NCI-H2081 (cell line): ENCODE measurements around the gene BLCAP.
A peak's percentile ranks its signal among the peaks of the same experiment; 100 is the strongest.

Source experiments
- DNase-seq, 2 experiments: peaks; one replicate each; lab custom pipeline; 2025; lab: John Stamatoyannopoulos, UW

The BLCAP gene

DNA sequence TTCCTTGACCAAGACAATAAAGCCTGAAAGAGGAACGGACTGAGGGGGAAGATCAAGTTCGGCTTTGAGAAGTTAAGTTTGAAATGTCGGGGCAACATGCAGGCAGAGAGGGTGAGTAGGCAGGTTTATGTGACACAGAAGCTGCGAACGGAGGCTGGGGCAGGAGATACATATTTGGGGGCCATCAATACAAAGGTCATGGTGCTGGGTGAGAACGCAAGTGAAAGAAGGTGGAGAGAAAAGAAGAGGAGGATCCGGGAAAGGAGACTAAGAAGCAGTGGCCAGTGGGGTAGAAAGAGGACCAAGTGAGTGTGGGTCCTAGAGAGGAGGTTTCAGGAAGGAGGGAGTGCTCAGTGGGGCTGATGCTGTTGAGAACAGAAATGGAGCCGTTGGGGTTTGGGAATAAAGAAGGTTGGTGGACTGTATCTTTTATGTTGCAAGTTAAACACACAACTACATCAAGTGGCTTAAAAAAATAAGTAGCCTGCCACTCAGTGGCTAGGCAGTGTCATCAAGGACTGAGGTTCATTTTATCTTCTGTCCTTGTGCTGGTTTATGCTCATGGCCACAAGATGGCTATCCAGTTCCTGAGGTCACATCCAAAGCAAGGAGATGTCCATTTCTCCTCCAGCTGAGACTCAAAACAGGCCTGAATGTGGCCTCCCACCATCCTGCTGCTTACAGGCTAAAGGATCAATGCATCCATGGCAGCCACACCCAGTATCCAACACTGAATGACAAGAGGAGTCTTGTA lies 1.7 kb upstream of the BLCAP start:
- DNase-seq: no peak

DNA sequence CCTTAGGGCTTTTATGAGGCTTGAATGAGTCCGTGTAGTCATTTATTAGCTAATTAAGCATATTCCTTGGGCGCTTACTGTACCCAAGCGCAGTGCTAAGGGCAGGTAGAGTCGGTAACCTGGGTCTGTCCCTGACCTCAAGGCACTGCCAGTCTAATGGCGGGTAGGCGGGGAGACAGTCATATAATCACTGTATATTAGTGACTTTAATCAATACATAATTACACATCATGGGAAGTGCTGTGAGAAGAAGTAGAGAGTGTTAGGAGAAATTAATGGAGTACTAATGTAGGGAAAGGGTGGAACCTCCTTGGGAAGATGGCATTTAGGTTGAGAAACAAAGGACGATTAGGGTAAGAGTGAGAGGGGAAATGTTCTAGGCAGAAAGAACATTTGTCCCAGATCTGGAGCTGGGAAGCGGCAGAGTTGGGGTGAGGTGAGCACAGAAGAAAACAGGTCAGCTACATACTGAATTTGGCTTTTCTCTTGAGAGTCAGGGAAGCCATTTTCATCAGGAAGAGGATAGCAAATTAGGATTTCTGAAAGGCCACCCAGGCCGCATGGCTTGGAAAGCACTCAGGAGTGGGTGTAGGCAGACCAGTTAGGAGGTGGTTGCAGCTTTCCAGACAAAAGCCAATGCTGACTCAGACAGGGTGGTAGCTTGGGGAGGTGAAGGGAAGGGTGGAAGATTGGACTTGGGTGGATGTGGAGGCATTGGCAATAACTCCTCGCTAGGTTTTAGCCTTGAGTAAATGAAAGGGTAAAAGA lies 954 bp upstream of the BLCAP start:
- no peak for DNase-seq

DNA sequence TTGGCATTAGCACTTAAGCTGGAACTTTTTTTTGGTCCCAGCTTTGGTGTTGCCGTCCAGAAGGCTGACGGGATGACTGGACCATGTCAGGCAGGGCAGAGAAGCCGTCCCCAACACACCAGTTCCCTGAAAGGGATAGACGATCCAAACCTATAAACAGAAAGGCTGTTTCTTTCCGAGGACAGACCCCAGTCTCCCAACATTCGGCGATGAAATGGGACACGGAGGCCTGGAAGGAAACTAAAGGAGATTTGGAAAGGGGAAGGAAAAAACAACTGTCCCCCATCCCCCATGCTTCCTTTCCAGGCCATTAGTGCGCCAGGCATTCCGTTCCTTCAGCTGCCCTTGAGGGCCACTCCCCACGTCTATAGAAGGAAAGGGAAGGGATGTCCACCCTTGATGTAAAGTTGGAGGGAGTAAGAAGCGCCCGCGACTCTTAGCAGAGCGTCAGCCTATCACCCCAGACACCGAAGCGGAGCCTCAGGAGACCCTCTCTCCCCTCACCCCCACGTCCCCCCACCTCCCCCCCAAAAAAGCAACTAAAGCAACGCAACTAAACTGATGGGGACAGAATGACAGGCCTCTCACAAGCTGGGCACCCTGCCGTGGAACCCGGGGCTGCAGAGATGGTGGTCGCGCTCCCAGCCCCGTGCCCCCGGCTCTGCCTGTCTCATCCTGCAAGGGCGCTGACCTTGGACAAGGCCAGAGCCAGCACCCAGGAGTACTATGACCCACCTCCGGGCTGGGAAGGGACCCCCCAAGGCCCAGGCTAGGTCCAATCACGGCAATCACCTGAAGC lies 638 bp downstream of the BLCAP start:
- DNase-seq: no peak

DNA sequence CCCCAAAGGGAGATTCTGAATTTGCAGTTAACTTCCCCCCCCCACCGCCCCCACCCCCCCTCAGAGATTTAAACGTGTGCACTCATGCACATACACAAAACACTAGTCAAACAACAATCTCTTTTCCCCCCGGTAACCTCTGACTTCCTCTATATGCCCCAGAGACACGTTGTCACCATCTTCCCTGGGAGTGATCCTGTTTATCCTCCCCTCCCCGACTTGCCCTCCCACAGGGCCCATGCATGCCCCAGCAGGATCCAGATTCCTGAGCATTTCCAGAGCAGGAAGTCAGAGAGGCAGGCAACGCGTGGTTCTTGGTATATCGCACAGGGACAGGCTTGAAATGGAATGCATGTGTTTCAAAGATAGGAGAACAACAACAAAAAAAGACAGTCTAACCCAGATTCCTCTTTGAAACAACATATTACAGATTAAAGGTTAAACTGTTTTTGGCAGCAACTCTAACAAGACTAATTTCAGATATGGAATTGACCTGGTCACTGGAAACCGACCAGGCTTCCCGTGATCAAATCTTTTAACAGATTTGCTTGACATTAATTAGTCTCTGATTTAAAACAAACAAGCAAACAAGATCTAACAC lies 1.3 kb downstream of the BLCAP start:
- DNase-seq: peak in 1 of 2 experiments; percentile 13

GRCh38 chr20:37525810-37526209 lies 1.9 kb downstream of the BLCAP start:
- DNase-seq: no peak

DNA sequence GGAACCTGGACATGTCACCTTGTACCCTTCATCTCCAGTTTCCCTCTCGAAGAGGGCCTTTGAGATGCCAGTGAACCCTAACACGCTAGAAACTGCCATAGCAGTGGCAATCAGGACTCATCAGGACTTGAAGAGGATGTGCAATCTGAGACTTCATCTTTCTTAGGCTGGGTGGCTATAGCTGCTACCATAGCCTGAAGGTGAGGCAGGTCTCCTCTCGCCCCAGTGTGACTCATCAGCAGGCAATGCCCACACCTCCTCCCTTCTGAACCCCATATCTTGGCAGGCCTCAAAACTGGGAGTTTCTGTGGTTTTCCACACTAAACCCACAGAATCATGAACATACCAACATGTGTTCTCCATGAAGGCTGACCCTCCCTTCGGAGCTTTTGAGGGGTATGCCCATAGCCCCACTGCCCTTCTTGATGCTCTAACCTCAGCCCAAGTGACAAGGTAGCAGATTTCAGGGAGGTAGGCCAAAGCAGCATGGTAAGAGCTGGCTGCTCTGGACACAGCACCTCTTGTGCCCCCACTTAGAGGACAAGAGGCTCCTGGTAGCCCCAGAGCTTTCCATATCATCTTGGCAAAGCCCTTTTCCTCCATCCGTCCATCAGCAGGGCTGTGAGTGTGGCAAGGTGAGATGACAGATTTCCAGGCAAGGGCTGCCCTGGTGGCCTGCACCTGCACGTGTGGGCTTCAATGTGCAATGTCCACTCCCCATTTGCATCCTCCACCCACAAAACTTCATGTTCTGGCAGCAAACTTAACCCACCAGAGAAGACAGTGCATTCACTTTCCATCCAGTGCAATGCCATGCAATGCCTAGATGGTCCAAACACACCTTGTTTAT lies 2.6 kb downstream of the BLCAP start:
- no peak for DNase-seq

- no peak for DNase-seq
These were observed 3.6 kb downstream of the BLCAP start for GRCh38 chr20:37523911-37524700.

DNA sequence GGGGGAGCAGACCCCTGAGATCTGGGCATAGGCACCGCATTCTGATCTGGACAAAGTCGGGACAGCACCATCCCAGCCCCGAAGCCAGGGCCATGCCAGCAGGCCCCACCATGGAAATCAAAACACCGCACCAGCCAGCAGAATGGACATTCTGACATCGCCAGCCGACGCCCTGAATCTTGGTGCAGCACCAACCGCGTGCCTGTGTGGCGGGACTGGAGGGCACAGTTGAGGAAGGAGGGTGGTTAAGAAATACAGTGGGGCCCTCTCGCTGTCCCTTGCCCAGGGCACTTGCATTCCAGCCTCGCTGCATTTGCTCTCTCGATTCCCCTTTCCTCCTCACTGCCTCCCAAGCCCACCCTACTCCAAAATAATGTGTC lies 4.7 kb downstream of the BLCAP start:
- no peak for DNase-seq

DNA sequence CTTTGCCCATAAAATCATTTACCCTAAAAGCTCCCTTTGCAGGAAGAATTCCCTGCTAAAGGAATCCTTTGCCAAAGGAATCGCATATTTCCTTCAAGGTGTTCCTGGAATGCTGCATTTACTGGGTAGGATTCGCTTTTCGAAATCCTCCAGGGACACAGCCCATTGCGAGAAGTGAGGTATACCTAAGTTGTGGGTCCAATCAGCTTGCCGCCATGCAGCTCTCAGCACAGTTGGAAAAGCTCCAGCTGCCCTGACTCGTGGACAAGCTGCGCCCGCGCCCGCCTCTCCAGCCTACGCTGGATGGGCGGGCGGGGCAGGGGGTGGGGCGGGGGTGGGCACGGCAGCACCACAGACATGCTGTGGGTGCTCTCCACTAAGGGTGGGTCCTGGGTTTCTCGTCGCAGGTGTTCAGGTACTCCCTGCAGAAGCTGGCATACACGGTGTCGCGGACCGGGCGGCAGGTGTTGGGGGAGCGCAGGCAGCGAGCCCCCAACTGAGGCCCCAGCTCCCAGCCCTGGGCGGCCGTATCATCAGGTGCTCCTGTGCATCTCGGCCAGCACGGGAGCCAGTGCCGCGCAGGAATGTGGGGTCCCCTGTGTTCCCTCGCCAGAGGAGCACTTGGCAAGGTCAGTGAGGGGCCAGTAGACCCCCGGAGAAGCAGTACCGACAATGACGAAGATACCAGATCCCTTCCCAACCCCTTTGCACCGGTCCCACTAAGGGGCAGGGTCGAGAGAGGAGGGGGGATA lies 5.2 kb downstream of the BLCAP start:
- DNase-seq: no peak

DNA sequence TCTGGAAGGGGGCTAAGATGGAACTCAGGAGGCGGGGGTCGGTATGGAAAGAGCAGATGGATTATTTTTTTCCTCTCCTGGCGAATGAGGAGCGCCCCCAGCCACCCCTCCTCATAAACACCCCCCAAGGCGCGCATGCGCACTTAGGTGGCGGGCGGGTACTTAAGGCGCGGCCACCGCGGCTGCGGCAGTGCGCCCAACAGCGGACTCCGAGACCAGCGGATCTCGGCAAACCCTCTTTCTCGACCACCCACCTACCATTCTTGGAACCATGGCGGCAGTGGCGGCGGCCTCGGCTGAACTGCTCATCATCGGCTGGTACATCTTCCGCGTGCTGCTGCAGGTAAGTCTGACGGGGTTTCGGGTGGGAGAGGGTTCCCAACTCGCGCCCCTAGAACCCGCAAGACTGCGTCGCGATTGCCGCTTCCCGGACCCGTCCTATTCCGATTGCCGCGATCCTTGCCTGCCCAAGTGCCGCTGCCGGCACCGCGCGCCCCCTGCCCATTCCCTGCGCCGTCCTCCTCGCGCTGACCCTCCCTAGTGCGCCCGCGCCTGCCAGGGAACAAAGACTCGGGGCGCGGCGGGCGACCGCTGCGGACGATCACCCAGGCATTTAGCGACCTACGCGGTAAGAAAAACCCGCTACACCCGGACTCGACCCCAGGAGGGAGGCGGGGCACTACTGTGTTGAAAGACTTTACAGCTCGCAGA lies 6.5 kb downstream of the BLCAP start, which contains the start of gene NNAT:
Gene NNAT, plus strand, starts transcription at position 190 of the 711 bp plus-strand sequence. Its CDS starts 82 bp downstream, at position 272.
- no peak for DNase-seq

DNA sequence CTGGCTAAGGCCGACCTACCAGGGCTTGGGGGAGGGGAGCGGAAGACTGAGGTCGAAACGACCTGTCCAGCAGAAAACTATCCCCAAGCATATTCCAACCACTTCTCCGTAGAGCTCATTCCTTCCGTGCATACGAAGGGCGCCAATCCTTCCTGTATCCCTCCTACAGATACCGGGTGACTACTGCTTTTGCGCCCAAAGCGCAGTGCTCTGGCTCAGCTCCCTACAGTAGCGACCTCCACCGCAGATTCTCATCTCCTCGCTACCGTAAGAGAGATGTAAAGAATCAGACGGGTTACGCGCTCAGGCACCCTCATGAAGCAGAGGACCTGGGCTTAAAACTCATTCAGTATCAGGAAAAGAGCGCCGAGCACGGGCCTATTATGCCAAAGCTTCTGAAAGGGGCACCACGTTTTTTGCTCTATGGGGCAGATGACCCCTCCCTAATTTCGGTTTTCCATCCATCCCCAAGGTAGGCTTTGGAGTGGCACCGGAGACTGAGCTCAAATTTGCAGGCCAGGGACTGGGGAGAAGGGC lies 7.2 kb downstream of the BLCAP start:
- DNase-seq: no peak

GRCh38 chr20:37519508-37520418 lies 7.9 kb downstream of the BLCAP start:
- DNase-seq: peak; percentile 63 to 84

GRCh38 chr20:37518606-37519507 lies 8.8 kb downstream of the BLCAP start:
- peak; percentile 45 to 81 for DNase-seq

GRCh38 chr20:37518059-37518458 lies 9.6 kb downstream of the BLCAP start:
- no peak for DNase-seq

GRCh38 chr20:37516811-37517750 lies 10.6 kb downstream of the BLCAP start:
- peak in 1 of 2 experiments; percentile 9 for DNase-seq
